Natural killer cell (primary cell): ENCODE data around the gene AMT. TPM values are rescaled to one million over a fixed set of nuclear protein-coding genes. Genes with fewer than 3 reads are reported as not detected.

ENCODE experiments used
- ATAC-seq, 3 donors: fragments of 150-1000 bp in 2 of 3; fragments of 200-7000 bp in 1 of 3; cut with Tn5 transposase; 1 replicate in 1 of 3; 2 replicates in 2 of 3; pipeline ENCODE4 v1.10.0; 2021; ENCODE audit warnings: mild to moderate bottlenecking in 2 of 3, moderate library complexity in 2 of 3
- DNase-seq, 2 donors: peaks; one replicate each; pipeline versions ENCODE4 v3.0.0 to v3.0.0-alpha.2; 2013 to 2021; ENCODE audit warnings: mixed read lengths in 1 of 2
- H3K27ac ChIP-seq: one replicate; pipeline ENCODE4 v1.5.1; 2013; ENCODE audit warnings: mild to moderate bottlenecking, low read length
- H3K27me3 ChIP-seq: one replicate; pipeline ENCODE4 v1.6.1; 2013; ENCODE audit warnings: low read length; ENCODE audit not compliant: control insufficient read depth, insufficient read depth
- H3K36me3 ChIP-seq: one replicate; pipeline ENCODE4 v1.6.1; 2013; ENCODE audit warnings: low read length; ENCODE audit not compliant: control insufficient read depth, insufficient read depth
- H3K4me1 ChIP-seq: one replicate; pipeline ENCODE4 v1.6.1; 2013; ENCODE audit warnings: low read length; ENCODE audit not compliant: control insufficient read depth, insufficient read depth
- H3K4me3 ChIP-seq: one replicate; pipeline ENCODE4 v1.5.1; 2013; ENCODE audit warnings: low read length
- H3K9me3 ChIP-seq: one replicate; pipeline ENCODE4 v1.6.1; 2013; ENCODE audit warnings: low read length; ENCODE audit not compliant: control insufficient read depth, insufficient read depth
- H3K27ac Mint-ChIP-seq, 2 donors: one replicate each; pipeline ENCODE4 v1.8.0; 2022; ENCODE audit warnings: mild to moderate bottlenecking in 2 of 2, mixed read lengths in 2 of 2, moderate library complexity in 1 of 2
- H3K27me3 Mint-ChIP-seq, 2 donors: one replicate each; pipeline ENCODE4 v1.8.0; 2022; ENCODE audit warnings: low read depth in 2 of 2, mixed read lengths in 2 of 2
- H3K36me3 Mint-ChIP-seq: one replicate; pipeline ENCODE4 v1.8.0; 2022; ENCODE audit warnings: mixed read lengths
- H3K4me1 Mint-ChIP-seq, 2 donors: one replicate each; pipeline ENCODE4 v1.8.0; 2022; ENCODE audit warnings: mixed read lengths in 2 of 2
- H3K4me3 Mint-ChIP-seq: one replicate; pipeline ENCODE4 v1.8.0; 2022; ENCODE audit warnings: mild to moderate bottlenecking, moderate library complexity, mixed read lengths
- H3K9me3 Mint-ChIP-seq, 2 donors: one replicate each; pipeline ENCODE4 v1.8.0; 2022; ENCODE audit warnings: mixed read lengths in 2 of 2
- WGBS: methylation state at CpG from one replicate; pipeline ENCODE4 v1.1.7; 2013; ENCODE audit warnings: missing lambda C conversion rate; ENCODE audit not compliant: insufficient coverage; 5-methylcytosine and 5-hydroxymethylcytosine counted together
- intact Hi-C: fragments of 100-400 bp; cut with micrococcal nuclease; formaldehyde crosslinking; loops from one replicate; pipeline ENCODE4 v1.14.2; 2022
- total RNA-seq, 4 donors: library from RNA; stranded (reverse); fragments of 120-200 nt in 1 of 4; gene quantifications; one replicate each; pipeline versions ENCODE4 v1.2.3 to v1.2.4, GENCODE V29; 2013 to 2022
- TF ChIP-seq, protein P1 (sequence below): fragments of 200-600 bp; IDR thresholded peaks from one replicate; pipeline ENCODE4 v1.8.0; 2022; ENCODE audit warnings: antibody characterized with exemption

Gene AMT
- total RNA-seq, 3 donors from 2014 or later (not counting 1 experiment from before 2014, with no cell fraction given) = 13.4 to 14.2 (median 14.0) TPM

DNA sequence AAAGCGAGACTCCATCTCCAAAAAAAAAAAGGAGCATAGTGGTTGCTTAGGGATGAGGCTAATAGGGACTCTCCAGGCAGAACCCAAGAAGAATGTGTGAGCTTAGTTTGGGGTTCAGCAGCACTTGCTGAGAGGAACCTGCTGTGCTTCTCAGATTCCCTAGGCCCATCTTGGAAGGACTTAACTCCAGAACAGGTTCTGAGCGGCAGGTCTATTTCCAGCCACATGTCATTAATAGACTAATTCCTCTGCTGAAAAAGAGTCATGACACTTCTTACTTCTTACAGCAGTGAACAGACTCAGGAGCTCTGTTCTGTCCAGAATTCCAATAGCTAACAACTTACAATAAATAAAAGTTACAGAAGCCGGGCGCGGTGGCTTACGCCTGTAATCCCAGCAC lies 33.0 kb downstream of the AMT start:
- peak overlapping the region; percentile 79 to 83 for H3K27ac Mint-ChIP-seq
- WGBS = 98% methylated on average over 6 of the region's 6 CpGs
- Histone ChIP-seq H3K9me3 (no peaks in the 10 kb centered on the region), H3K4me3 (no peak overlapping the region), H3K27ac (no peak overlapping the region), H3K36me3 (peaks cover 6% of the 10 kb centered on the region), H3K4me1 (peaks cover 39% of the 10 kb centered on the region), H3K27me3 (no peaks in the 10 kb centered on the region)
- DNase-seq (no peak), ATAC-seq (no peak)
- no peak overlapping the region for H3K4me3 Mint-ChIP-seq
- no peaks in the 10 kb centered on the region for H3K9me3 Mint-ChIP-seq
- H3K27me3 Mint-ChIP-seq = no peaks in the 10 kb centered on the region
- H3K4me1 Mint-ChIP-seq = peaks cover 46 to 55% of the 10 kb centered on the region in 2 donors
- TF ChIP-seq, protein P1, sequence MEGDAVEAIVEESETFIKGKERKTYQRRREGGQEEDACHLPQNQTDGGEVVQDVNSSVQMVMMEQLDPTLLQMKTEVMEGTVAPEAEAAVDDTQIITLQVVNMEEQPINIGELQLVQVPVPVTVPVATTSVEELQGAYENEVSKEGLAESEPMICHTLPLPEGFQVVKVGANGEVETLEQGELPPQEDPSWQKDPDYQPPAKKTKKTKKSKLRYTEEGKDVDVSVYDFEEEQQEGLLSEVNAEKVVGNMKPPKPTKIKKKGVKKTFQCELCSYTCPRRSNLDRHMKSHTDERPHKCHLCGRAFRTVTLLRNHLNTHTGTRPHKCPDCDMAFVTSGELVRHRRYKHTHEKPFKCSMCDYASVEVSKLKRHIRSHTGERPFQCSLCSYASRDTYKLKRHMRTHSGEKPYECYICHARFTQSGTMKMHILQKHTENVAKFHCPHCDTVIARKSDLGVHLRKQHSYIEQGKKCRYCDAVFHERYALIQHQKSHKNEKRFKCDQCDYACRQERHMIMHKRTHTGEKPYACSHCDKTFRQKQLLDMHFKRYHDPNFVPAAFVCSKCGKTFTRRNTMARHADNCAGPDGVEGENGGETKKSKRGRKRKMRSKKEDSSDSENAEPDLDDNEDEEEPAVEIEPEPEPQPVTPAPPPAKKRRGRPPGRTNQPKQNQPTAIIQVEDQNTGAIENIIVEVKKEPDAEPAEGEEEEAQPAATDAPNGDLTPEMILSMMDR = no peak
- no peaks in the 10 kb centered on the region for H3K36me3 Mint-ChIP-seq
- intact Hi-C loops = loop anchor here (5.0 kb wide), 1 partner anchor 58 kb away; no protein-coding TSS in a partner anchor

DNA sequence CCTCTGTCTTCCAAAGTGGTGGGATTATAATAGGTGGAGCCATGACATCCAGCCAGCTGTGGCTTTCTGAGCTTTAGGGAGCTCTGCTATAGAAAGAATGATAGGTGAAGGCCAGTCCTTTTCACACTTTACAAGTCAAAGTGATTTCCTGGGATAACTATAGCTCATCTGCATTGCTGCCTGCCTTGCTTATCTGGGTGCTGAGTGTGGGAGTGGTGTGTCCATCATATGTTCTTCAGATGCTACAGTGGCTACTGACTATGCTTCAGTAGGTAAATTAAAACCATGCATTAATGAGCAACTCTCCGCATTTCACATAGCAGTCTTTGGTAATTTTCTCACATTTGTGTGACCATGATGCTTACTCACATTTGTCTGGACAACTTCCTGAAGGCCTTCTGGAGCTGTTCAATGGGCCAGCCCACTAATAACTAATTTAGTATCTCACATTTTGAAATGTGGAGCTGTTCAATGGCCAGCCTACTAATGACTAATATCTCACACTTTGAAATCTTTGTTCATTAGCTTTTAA lies 33.9 kb downstream of the AMT start:
- Histone ChIP-seq H3K9me3 (no peaks in the 10 kb centered on the region), H3K4me1 (peaks cover 41% of the 10 kb centered on the region), H3K4me3 (no peak overlapping the region), H3K27me3 (no peaks in the 10 kb centered on the region), H3K36me3 (peaks cover 5% of the 10 kb centered on the region), H3K27ac (no peak overlapping the region)
- TF ChIP-seq, protein P1 = no peak
- 52% methylated on average over 1 of the region's 1 CpG for whole genome bisulfite sequencing
- Mint-ChIP-seq H3K27me3 (no peaks in the 10 kb centered on the region), H3K4me3 (peak overlapping the region; percentile 21), H3K27ac (peak overlapping the region; percentile 79 to 83), H3K4me1 (peaks cover 53 to 57% of the 10 kb centered on the region in 2 donors), H3K9me3 (no peaks in the 10 kb centered on the region), H3K36me3 (no peaks in the 10 kb centered on the region)
- DNase-seq (no peak), ATAC-seq (peak in 2 of 3 donors; percentile 26)
- intact Hi-C loops = loop anchor here (5.0 kb wide), 1 partner anchor 59 kb away; no protein-coding TSS in a partner anchor

DNA sequence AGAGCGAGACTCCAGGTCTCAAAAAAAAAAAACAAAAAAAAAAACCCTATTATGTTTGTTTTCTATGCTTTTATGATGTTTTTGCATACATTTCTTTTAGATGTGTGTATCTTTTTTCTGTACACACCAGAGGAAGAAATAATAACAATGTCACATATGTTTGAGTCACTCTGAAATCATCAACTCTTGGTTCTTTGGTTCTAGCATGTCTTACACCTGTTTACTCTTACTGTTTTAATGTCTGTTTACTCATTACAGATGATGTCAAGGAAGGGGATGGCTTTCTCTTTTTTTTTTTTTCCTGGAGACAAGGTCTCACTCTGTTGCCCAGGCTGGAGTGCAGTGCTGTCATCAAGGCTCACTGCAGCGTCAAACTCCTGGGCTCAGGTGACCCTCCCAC lies 34.6 kb downstream of the AMT start:
- H3K9me3 Mint-ChIP-seq = no peaks in the 10 kb centered on the region
- H3K4me1 Mint-ChIP-seq = peaks cover 49 to 57% of the 10 kb centered on the region in 2 donors
- no peaks in the 10 kb centered on the region for H3K36me3 Mint-ChIP-seq
- TF ChIP-seq, protein P1 = no peak
- H3K4me3 ChIP-seq = no peak overlapping the region
- no peaks in the 10 kb centered on the region for H3K27me3 ChIP-seq
- ATAC-seq (peak in 2 of 3 donors; percentile 25 to 47), DNase-seq (no peak)
- H3K36me3 ChIP-seq = peaks cover 5% of the 10 kb centered on the region
- no peak overlapping the region for H3K4me3 Mint-ChIP-seq
- H3K27ac ChIP-seq = no peak overlapping the region
- H3K9me3 ChIP-seq = no peaks in the 10 kb centered on the region
- 100% methylated on average over 1 of the region's 2 CpGs for WGBS
- H3K4me1 ChIP-seq = peaks cover 41% of the 10 kb centered on the region
- peak overlapping the region; percentile 79 to 83 for H3K27ac Mint-ChIP-seq
- H3K27me3 Mint-ChIP-seq = no peaks in the 10 kb centered on the region
- intact Hi-C loops = loop anchor here (5.0 kb wide), 1 partner anchor 60 kb away; no protein-coding TSS in a partner anchor
